GM23338 (cell line): ENCODE data around the gene AAGAB. TPM values are rescaled to one million over a fixed set of nuclear protein-coding genes. Genes with fewer than 3 reads are reported as not detected.

Experiments
- ATAC-seq: fragments of 200-7000 bp; cut with Tn5 transposase; 3 replicates; pipeline ENCODE4 v1.9.1; 2020
- DNase-seq: peaks from one replicate; pipeline ENCODE4 v3.0.0-alpha.2; 2015; ENCODE audit warnings: low spot score
- H2AFZ ChIP-seq: fragments of 200-600 bp; sonication (generic); 2 replicates; pipeline ENCODE4 v1.8.0; 2016; ENCODE audit warnings: antibody characterized with exemption, mild to moderate bottlenecking, moderate library complexity
- H3F3A ChIP-seq: fragments of 200-600 bp; sonication (generic); replicated peaks from 2 replicates; pipeline ENCODE4 v1.8.0; 2017; ENCODE audit warnings: antibody characterized with exemption, mixed run types, low read depth
- H3K27ac ChIP-seq: fragments of 200-600 bp; sonication (generic); 2 replicates; pipeline ENCODE4 v1.6.1; 2016; ENCODE audit warnings: low read depth
- H3K27me3 ChIP-seq: fragments of 200-600 bp; sonication (generic); 2 replicates; pipeline ENCODE4 v1.8.0; 2016; ENCODE audit warnings: mild to moderate bottlenecking, mixed run types, moderate library complexity; ENCODE audit not compliant: insufficient read depth
- H3K36me3 ChIP-seq: fragments of 200-600 bp; sonication (generic); 2 replicates; pipeline ENCODE4 v1.8.0; 2016; ENCODE audit warnings: mild to moderate bottlenecking; ENCODE audit not compliant: insufficient read depth
- H3K4me1 ChIP-seq: fragments of 200-600 bp; sonication (generic); 2 replicates; pipeline ENCODE4 v1.8.0; 2016; ENCODE audit warnings: mild to moderate bottlenecking, moderate library complexity; ENCODE audit not compliant: insufficient read depth
- H3K4me2 ChIP-seq: fragments of 200-600 bp; sonication (generic); 2 replicates; pipeline ENCODE4 v1.7.1; 2017; ENCODE audit warnings: mixed run types
- H3K4me3 ChIP-seq: fragments of 200-600 bp; sonication (generic); 2 replicates; pipeline ENCODE4 v1.6.1; 2016; ENCODE audit warnings: mixed run types
- H3K79me2 ChIP-seq: fragments of 200-600 bp; sonication (generic); replicated peaks from 2 replicates; pipeline ENCODE4 v1.8.0; 2017; ENCODE audit warnings: mild to moderate bottlenecking; ENCODE audit not compliant: insufficient read depth
- H3K9me2 ChIP-seq: fragments of 200-600 bp; sonication (generic); 2 replicates; pipeline ENCODE4 v1.8.0; 2017; ENCODE audit not compliant: insufficient read depth
- H4K20me1 ChIP-seq: fragments of 200-600 bp; sonication (generic); replicated peaks from 2 replicates; pipeline ENCODE4 v1.8.0; 2017; ENCODE audit warnings: mild to moderate bottlenecking; ENCODE audit not compliant: insufficient read depth
- H3K27ac Mint-ChIP-seq: 2 replicates; pipeline ENCODE4 v1.8.0; 2020; ENCODE audit warnings: inconsistent platforms, mild to moderate bottlenecking, moderate library complexity, mixed read lengths
- H3K27me3 Mint-ChIP-seq: 3 replicates; pipeline ENCODE4 v1.8.0; 2022; ENCODE audit warnings: low read depth, mild to moderate bottlenecking, moderate library complexity, mixed read lengths, inconsistent platforms; ENCODE audit not compliant: insufficient read depth, poor library complexity
- H3K36me3 Mint-ChIP-seq: 3 replicates; pipeline ENCODE4 v1.8.0; 2021; ENCODE audit warnings: low read depth, mild to moderate bottlenecking, inconsistent platforms, moderate library complexity, mixed read lengths
- H3K4me1 Mint-ChIP-seq: 3 replicates; pipeline ENCODE4 v1.8.0; 2020; ENCODE audit warnings: mild to moderate bottlenecking, inconsistent platforms, mixed read lengths
- H3K4me3 Mint-ChIP-seq: 3 replicates; pipeline ENCODE4 v1.8.0; 2021; ENCODE audit warnings: moderate library complexity, mild to moderate bottlenecking, inconsistent platforms, mixed read lengths
- H3K9me3 Mint-ChIP-seq: 3 replicates; pipeline ENCODE4 v1.8.0; 2020; ENCODE audit warnings: moderate library complexity, mild to moderate bottlenecking, inconsistent platforms, mixed read lengths
- CREB1 ChIP-seq: fragments of 250-450 bp; sonication (Bioruptor Pico); IDR thresholded peaks from 2 replicates; pipeline ENCODE4 v1.5.0; 2020; ENCODE audit warnings: low read depth, mild to moderate bottlenecking, moderate library complexity
- EZH2 ChIP-seq: fragments of 200-600 bp; sonication (generic); IDR thresholded peaks from one replicate; pipeline ENCODE4 v1.8.0; 2017; ENCODE audit warnings: antibody characterized with exemption, mild to moderate bottlenecking, low read depth; ENCODE audit not compliant: unreplicated experiment
- EZH2phosphoT487 ChIP-seq: fragments of 200-600 bp; sonication (generic); IDR thresholded peaks from one replicate; pipeline ENCODE4 v1.8.1; 2018; ENCODE audit warnings: antibody characterized with exemption; ENCODE audit not compliant: unreplicated experiment
- JUNB ChIP-seq: IDR thresholded peaks from one replicate; pipeline ENCODE4 v1.6.1; 2016; ENCODE audit warnings: antibody characterized with exemption; ENCODE audit not compliant: unreplicated experiment
- NANOG ChIP-seq: IDR thresholded peaks from 2 replicates; pipeline ENCODE4 v1.6.1; 2016; ENCODE audit warnings: antibody characterized with exemption, borderline replicate concordance
- POLR2AphosphoS5 ChIP-seq: IDR thresholded peaks from 2 replicates; pipeline ENCODE4 v1.6.1; 2016; ENCODE audit warnings: antibody characterized with exemption, low read depth
- STAT1 ChIP-seq: IDR thresholded peaks from one replicate; pipeline ENCODE4 v1.6.1; 2016; ENCODE audit warnings: antibody characterized with exemption; ENCODE audit not compliant: unreplicated experiment
- ZNF114 ChIP-seq: fragments of 250-450 bp; sonication (Bioruptor Pico); IDR thresholded peaks from 2 replicates; pipeline ENCODE4 v1.5.0; 2020; ENCODE audit warnings: mild to moderate bottlenecking, moderate library complexity
- ZNF331 ChIP-seq: fragments of 250-450 bp; sonication (Bioruptor Pico); IDR thresholded peaks from 2 replicates; pipeline ENCODE4 v1.5.0; 2020; ENCODE audit warnings: low read depth, mild to moderate bottlenecking, moderate library complexity
- polyA plus RNA-seq: library from polyadenylated mRNA; unstranded; fragments of >200 nt; fragmentation: Nextera tagmentation; extraction: Ambion mirVana; gene quantifications from 2 replicates; pipeline ENCODE4 v1.2.1, GENCODE V29; 2016
- total RNA-seq: library from RNA; depleted of rRNA; stranded (reverse); fragments of >200 nt; shearing (Covaris generic); gene quantifications from 2 replicates; pipeline ENCODE4 v1.2.3, GENCODE V29; 2014
- TF ChIP-seq, protein P1 (sequence below): IDR thresholded peaks from 2 replicates; pipeline ENCODE4 v1.6.1; 2016; ENCODE audit warnings: antibody characterized with exemption
- TF ChIP-seq, protein P2 (sequence below), 2 experiments: fragments of 200-600 bp in 1 of 2; sonication (generic) in 1 of 2; conservative IDR thresholded peaks; 2 replicates each; pipeline versions ENCODE4 v1.5.1 to v1.6.1; 2016 to 2017; ENCODE audit warnings: antibody characterized with exemption in 2 of 2, low read depth in 2 of 2, mild to moderate bottlenecking in 2 of 2, moderate library complexity in 1 of 2
- TF ChIP-seq, protein P3 (sequence below): fragments of 250-450 bp; sonication (Bioruptor Pico); IDR thresholded peaks from 2 replicates; pipeline ENCODE4 v1.5.0; 2020; ENCODE audit warnings: mild to moderate bottlenecking, moderate library complexity

The AAGAB gene
- total and polyA plus RNA-seq, 2 experiments from 2014 or later = 20.8 to 42.8 TPM

DNA sequence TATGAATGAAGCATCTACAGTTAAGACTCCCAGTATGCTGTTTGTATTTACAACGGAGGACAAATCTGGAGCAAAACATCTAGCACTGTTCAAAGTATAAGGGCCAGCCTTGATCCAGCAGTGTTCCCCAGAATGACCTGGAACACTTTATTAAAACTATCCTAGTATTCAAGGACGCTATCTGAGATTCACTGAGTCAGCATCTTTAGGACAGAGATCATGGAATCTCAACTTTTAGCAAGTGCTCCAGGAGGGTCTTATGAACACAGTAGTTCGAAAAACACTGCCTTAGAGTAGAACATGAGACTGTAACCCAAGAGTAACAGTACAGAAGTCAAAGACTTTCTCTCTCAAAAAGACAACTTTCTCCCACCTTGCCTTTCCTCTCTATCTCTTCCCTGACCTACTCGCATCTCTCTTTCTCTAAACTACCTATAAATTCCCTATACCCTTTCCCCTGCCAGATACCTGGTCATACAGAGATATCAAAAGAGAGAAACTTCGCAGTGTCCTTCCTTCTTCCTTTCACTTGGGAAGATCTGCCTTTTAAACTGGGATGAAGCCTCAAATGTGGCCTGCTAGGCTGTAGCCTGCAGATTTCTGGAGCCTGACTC is 43.8 kb downstream of the AAGAB start (continued):
- TF ChIP-seq, protein P1, sequence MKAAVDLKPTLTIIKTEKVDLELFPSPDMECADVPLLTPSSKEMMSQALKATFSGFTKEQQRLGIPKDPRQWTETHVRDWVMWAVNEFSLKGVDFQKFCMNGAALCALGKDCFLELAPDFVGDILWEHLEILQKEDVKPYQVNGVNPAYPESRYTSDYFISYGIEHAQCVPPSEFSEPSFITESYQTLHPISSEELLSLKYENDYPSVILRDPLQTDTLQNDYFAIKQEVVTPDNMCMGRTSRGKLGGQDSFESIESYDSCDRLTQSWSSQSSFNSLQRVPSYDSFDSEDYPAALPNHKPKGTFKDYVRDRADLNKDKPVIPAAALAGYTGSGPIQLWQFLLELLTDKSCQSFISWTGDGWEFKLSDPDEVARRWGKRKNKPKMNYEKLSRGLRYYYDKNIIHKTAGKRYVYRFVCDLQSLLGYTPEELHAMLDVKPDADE = no peak

DNA sequence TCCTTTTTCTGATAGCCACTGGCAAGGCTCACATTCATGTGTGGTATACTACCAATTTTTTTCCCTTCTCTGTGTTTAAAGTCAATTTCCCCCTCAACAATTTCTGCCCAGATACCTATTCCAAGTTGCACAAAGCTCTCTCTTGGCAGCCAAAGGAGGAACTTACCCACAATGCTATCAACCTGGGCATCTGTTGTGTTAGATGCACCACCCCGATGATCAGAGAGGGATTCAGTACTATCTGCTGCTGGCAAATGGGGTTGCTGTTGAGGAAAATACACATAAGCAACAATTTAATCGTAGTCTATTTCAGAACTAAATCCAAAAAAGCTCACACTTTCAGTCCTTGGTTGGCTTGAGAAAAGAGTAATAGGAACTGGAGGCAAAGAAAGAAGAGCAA is 46.1 kb downstream of the AAGAB start:
- no peaks in the 10 kb centered on the region for H3K9me3 Mint-ChIP-seq
- H2AFZ ChIP-seq = no peak overlapping the region
- no peak for ATAC-seq
- H3K27me3 ChIP-seq = no peaks in the 10 kb centered on the region
- H3K4me1 Mint-ChIP-seq = no peaks in the 10 kb centered on the region
- peaks cover 1% of the 10 kb centered on the region for H3K27me3 Mint-ChIP-seq
- no peaks in the 10 kb centered on the region for H3K79me2 ChIP-seq
- no peak overlapping the region for H3K27ac ChIP-seq
- H3K9me2 ChIP-seq = no peaks in the 10 kb centered on the region
- no peaks in the 10 kb centered on the region for H3F3A ChIP-seq
- H3K4me3 ChIP-seq = no peak overlapping the region
- H3K36me3 ChIP-seq = no peaks in the 10 kb centered on the region; the same call in 1 of the 2 replicates
- DNase-seq = no peak
- no peak overlapping the region for H3K4me2 ChIP-seq
- no peaks in the 10 kb centered on the region for H4K20me1 ChIP-seq
- 0 out of 3 replicates have a peak, but pooled peaks cover 3% of the 10 kb centered on the region for H3K36me3 Mint-ChIP-seq
- no peaks in the 10 kb centered on the region for H3K4me1 ChIP-seq
- no peak overlapping the region for H3K27ac Mint-ChIP-seq
- no peak overlapping the region for H3K4me3 Mint-ChIP-seq
- TF ChIP-seq POLR2AphosphoS5 (no peak), ZNF331 (CRISPR knock-in tag) (no peak), NANOG (no peak), ZNF114 (CRISPR knock-in tag) (no peak), EZH2phosphoT487 (no peak), STAT1 (no peak), CREB1 (CRISPR knock-in tag) (no peak), JUNB (no peak), EZH2 (no peak)
- TF ChIP-seq, protein P1 = no peak
- TF ChIP-seq, protein P2, sequence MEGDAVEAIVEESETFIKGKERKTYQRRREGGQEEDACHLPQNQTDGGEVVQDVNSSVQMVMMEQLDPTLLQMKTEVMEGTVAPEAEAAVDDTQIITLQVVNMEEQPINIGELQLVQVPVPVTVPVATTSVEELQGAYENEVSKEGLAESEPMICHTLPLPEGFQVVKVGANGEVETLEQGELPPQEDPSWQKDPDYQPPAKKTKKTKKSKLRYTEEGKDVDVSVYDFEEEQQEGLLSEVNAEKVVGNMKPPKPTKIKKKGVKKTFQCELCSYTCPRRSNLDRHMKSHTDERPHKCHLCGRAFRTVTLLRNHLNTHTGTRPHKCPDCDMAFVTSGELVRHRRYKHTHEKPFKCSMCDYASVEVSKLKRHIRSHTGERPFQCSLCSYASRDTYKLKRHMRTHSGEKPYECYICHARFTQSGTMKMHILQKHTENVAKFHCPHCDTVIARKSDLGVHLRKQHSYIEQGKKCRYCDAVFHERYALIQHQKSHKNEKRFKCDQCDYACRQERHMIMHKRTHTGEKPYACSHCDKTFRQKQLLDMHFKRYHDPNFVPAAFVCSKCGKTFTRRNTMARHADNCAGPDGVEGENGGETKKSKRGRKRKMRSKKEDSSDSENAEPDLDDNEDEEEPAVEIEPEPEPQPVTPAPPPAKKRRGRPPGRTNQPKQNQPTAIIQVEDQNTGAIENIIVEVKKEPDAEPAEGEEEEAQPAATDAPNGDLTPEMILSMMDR (conservative IDR thresholded peaks at IDR 0.05; ENCODE audit: low read depth in 2 of 2) = no peak
- TF ChIP-seq, protein P3, sequence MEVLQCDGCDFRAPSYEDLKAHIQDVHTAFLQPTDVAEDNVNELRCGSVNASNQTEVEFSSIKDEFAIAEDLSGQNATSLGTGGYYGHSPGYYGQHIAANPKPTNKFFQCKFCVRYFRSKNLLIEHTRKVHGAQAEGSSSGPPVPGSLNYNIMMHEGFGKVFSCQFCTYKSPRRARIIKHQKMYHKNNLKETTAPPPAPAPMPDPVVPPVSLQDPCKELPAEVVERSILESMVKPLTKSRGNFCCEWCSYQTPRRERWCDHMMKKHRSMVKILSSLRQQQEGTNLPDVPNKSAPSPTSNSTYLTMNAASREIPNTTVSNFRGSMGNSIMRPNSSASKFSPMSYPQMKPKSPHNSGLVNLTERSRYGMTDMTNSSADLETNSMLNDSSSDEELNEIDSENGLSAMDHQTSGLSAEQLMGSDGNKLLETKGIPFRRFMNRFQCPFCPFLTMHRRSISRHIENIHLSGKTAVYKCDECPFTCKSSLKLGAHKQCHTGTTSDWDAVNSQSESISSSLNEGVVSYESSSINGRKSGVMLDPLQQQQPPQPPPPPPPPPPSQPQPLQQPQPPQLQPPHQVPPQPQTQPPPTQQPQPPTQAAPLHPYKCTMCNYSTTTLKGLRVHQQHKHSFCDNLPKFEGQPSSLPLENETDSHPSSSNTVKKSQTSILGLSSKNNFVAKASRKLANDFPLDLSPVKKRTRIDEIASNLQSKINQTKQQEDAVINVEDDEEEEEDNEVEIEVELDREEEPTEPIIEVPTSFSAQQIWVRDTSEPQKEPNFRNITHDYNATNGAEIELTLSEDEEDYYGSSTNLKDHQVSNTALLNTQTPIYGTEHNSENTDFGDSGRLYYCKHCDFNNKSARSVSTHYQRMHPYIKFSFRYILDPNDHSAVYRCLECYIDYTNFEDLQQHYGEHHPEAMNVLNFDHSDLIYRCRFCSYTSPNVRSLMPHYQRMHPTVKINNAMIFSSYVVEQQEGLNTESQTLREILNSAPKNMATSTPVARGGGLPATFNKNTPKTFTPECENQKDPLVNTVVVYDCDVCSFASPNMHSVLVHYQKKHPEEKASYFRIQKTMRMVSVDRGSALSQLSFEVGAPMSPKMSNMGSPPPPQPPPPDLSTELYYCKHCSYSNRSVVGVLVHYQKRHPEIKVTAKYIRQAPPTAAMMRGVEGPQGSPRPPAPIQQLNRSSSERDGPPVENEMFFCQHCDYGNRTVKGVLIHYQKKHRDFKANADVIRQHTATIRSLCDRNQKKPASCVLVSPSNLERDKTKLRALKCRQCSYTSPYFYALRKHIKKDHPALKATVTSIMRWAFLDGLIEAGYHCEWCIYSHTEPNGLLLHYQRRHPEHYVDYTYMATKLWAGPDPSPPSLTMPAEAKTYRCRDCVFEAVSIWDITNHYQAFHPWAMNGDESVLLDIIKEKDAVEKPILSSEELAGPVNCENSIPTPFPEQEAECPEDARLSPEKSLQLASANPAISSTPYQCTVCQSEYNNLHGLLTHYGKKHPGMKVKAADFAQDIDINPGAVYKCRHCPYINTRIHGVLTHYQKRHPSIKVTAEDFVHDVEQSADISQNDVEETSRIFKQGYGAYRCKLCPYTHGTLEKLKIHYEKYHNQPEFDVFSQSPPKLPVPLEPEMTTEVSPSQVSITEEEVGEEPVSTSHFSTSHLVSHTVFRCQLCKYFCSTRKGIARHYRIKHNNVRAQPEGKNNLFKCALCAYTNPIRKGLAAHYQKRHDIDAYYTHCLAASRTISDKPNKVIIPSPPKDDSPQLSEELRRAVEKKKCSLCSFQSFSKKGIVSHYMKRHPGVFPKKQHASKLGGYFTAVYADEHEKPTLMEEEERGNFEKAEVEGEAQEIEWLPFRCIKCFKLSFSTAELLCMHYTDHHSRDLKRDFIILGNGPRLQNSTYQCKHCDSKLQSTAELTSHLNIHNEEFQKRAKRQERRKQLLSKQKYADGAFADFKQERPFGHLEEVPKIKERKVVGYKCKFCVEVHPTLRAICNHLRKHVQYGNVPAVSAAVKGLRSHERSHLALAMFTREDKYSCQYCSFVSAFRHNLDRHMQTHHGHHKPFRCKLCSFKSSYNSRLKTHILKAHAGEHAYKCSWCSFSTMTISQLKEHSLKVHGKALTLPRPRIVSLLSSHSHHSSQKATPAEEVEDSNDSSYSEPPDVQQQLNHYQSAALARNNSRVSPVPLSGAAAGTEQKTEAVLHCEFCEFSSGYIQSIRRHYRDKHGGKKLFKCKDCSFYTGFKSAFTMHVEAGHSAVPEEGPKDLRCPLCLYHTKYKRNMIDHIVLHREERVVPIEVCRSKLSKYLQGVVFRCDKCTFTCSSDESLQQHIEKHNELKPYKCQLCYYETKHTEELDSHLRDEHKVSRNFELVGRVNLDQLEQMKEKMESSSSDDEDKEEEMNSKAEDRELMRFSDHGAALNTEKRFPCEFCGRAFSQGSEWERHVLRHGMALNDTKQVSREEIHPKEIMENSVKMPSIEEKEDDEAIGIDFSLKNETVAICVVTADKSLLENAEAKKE (CRISPR knock-in tag) = no peak
